HG03135 (cell line): Measurements from ENCODE around the gene CDHR3.
"Not testable (repeated sequence)": the region's sequence is repeated elsewhere in the genome, so short reads cannot be mapped to it uniquely, and the experiment has no call there.

ENCODE experiments used
- ATAC-seq: cut with Tn5 transposase; IDR thresholded peaks from one replicate; pipeline ENCODE4 v1.9.1; 2021; ENCODE audit warnings: mild to moderate bottlenecking, moderate library complexity; ENCODE audit not compliant: unreplicated experiment

The CDHR3 gene

GRCh38 chr7:105963038-105963667, at the start of gene CDHR3:
CDHR3 (plus strand) TSS chr7:105963264; CDS start chr7:105963319, 55 bp downstream.
- ATAC-seq = no peak

GRCh38 chr7:105913947-105914346, 49.1 kb upstream of the CDHR3 start:
- no peak for ATAC-seq

GRCh38 chr7:105916603-105917002, 46.5 kb upstream of the CDHR3 start:
- no peak for ATAC-seq

GRCh38 chr7:105917659-105918058, 45.4 kb upstream of the CDHR3 start:
- ATAC-seq = no peak

- no peak for ATAC-seq
These were observed 42.3 kb upstream of the CDHR3 start for GRCh38 chr7:105920766-105921165.

GRCh38 chr7:105924945-105925344, 38.1 kb upstream of the CDHR3 start:
- no peak for ATAC-seq

- no peak for ATAC-seq
These were observed 36.9 kb upstream of the CDHR3 start for GRCh38 chr7:105926131-105926530.

GRCh38 chr7:105931179-105931578, 31.9 kb upstream of the CDHR3 start:
- ATAC-seq = no peak

- ATAC-seq = no peak
These were observed 30.1 kb upstream of the CDHR3 start for GRCh38 chr7:105932835-105933477.

GRCh38 chr7:105934572-105935185, 28.4 kb upstream of the CDHR3 start:
- no peak for ATAC-seq

- no peak for ATAC-seq
These were observed 27.8 kb upstream of the CDHR3 start for GRCh38 chr7:105935250-105935649.

GRCh38 chr7:105937411-105937810, 25.7 kb upstream of the CDHR3 start:
- no peak for ATAC-seq

GRCh38 chr7:105940109-105940508, 23.0 kb upstream of the CDHR3 start:
- ATAC-seq = no peak

- ATAC-seq = no peak
These were observed 21.5 kb upstream of the CDHR3 start for GRCh38 chr7:105941596-105941995.

GRCh38 chr7:105943486-105943885, 19.6 kb upstream of the CDHR3 start:
- no peak for ATAC-seq

- no peak for ATAC-seq
These were observed 17.2 kb upstream of the CDHR3 start for GRCh38 chr7:105945848-105946247.

- no peak for ATAC-seq
These were observed 11.5 kb upstream of the CDHR3 start for GRCh38 chr7:105951597-105951996.

- ATAC-seq = no peak
These were observed 10.0 kb upstream of the CDHR3 start for GRCh38 chr7:105952917-105953595.

GRCh38 chr7:105954711-105955110, 8.4 kb upstream of the CDHR3 start:
- no peak for ATAC-seq

- ATAC-seq = not testable (repeated sequence)
These were observed 7.2 kb upstream of the CDHR3 start for GRCh38 chr7:105955651-105956466.

GRCh38 chr7:105958012-105958411, 5.1 kb upstream of the CDHR3 start:
- ATAC-seq = no peak
